Activated T-cell treated with anti-CD3 and anti-CD28 coated beads for 4 hours (primary cell): ENCODE data around the gene FXYD3.
A peak's percentile ranks its signal among the peaks of the same experiment; 100 is the strongest.

ENCODE experiments used
- DNase-seq: peaks from one replicate; pipeline ENCODE4 v3.0.0-alpha.2; 2020

FXYD3 gene

DNA sequence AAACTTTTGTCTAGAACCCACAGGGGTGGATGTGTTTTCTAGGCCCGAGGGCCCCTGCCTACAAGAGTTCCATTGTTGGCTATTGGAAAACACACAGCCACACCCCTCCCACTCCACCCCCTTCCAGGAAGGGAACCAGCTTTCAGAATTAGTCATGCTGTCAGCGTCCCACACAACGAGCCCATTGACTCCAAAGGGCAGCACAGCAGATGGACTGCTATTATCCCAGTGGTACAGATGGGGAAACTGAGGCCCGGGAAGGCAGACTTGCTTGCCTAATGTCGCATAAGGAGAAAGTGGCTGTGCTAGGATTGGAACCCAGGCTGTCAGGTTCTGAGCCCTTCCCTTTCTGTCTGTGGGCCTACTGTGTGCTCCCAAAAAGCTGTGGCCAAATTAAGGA, 8.1 kb upstream of the FXYD3 start:
- DNase-seq, result no peak

DNA sequence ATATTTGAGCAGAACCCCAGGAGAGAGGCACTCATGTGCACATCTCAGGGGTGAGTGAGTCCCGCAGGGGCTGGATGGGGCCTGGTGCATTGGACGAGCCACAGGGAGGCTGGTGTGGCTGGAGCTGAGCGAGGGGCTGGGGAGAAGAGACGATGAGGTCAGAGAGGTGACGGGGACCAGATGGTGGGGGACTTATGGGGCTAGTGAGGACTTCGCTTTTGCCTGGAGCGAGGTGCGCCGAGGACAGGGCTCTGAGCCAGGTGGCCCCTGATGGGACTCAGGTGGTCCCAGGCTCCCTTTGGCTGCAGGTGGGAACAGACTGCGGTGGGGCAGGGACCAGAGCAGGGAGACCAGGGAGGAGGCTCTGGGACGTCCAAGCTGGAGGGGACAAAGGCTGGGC, 6.9 kb upstream of the FXYD3 start:
- DNase-seq, result no peak

DNA sequence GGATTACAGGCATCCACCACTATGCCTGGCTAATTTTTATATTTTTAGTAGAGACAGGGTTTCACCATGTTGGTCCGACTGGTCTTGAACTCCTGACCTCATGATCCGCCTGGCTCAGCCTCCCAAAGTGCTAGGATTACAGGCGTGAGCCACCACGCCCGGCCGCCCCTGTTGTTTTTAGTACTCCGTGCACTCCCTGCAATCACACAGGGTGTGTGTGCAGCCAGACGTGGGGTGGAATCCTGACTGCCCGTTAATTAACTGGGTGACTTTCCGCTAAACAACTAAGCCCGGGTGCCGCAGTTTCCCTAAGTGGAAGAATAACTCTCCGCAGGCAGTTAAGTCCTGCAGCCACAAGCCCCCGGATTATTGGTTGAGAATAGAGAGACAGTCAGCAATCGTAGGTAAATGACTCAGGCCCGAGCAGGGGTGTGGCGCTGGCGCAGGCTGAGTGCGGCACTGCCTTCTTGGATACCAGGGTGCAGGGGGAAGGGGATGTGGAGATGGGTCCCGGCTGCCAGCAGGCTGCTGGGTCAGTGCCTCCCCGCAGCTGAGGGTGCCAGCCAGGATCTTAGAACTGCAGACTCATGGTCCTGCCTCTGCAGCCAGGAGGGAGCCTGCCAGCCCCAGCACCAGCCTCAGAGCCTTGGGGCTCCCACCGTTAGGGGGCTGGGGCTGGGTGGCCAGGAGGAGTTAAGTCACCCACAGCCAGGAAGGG, 6.1 kb upstream of the FXYD3 start:
- DNase-seq, result no peak

DNA sequence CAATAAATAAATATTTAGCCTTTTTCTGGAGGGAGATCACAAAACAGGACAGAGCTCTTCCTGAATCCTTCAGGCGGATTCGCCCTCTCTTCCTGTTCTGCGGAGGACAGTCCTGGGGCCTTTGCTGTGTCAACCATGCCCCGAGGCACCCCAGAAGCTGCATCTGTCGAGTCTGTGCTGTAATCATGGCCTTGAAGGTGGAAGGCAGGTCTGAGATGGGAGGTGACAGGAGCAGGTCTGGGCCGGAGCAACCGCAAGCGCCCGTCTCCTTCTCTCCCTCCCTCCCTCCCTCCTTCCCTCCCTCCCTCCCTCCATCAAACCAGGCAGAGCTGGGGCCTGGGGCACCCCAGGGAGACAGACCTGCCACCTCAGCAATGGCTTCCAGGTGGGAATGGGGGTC, 4.6 kb upstream of the FXYD3 start:
- no peak for DNase-seq

DNA sequence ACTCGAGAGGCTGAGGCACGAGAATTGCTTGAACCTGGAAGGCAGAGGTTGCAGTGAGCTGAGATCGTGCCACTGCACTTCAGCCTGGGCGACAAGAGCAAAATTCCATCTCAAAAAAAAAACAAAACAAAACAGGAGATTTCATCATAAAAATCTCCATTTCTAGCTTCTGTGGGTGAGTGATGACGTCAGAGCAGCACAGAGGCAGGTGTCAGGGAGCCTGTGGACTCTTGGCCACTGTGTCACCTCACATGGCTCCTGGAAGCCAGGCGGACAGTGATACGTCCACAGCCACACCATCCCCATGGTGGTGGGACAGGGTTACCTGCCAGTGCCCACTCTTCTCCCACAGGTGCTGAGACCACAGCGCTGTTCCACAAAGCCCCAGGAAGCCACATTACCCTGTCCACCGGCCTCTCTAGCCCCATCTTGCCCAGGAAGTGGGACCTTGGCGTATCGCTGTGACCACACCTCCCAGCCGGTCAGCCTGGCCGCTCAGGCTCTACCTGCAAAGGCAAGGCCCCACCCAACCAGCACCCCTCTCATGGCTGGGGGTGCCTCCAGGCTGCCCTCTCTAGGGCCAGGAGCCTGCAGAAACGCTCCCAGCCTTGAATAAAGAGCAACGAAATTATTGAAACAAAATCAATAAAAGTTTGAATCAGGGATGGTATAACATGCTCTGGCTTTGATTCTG, 2.5 kb upstream of the FXYD3 start:
- DNase-seq, result no peak

DNA sequence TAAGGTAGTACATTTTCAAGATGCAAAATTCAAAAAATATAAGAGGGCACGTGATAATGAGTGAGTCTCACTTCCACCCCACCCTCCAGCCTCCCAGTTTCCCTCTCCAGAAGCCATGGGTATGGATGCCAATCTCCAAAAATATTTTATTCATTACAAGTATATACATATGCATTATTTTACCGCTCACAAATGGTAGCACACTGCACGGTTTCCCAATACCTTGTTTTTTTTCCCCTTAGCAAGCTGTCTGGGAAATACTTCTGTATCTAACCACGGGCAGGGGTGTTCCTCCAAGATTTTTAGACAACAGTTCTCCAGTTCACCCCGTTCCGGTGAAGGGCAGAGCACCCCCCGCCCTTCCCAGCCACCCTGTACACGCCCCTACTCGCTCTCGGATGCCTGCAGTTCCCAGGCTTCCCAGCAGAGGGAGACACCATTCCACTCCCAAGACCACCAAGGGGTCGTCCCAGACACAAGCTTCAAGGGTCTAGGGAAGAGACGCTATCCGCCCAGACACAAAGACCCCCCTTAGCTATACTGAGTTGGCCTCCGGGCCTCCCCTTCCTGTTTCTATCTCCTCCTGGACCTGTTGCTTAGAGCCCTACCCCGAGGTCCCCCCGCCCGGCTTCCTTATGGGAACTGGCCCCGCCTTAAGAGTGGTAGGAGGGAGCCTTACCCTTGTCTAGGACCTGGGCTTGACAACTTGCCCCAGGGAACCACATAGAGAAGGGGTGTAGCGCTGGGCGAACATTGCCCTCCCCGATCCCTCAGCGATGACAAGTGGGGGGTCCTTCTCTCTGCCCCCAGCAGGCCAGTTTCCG, 1.1 kb upstream of the FXYD3 start:
- DNase-seq, result peak; percentile 58

DNA sequence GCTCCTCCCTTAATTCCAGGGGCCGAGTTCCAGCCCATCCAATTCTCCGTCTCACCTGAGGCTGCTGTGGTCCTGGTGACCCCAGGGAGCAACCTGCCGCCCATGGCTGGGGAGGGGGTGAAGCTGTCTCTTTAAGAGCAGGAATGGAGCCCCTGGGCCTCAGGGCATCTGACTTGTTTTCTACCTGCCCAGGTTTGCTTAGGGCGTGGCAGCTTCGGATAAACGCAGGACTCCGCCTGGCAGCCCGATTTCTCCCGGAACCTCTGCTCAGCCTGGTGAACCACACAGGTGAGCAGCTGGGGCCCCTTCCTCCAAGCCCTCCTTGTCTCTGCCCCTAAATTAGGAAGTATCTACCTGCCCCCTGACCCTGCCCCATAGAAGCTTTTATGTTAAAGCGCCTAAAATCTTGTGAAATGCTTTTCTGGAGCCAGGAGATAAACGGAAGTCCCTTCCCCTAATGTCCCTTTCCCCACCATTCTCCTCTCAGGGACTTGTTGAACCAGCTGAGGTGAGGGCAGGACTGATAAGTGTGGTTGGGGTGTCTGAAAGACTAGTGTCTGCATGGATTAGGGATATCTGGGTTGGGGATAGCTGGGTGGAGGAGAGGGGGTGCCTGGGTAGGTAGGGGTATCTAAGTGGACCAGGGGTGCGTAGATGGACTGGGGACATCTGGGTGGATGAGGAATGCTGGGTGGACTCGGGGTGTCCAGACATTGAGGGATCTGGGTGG, 614 bp downstream of the FXYD3 start:
- DNase-seq, result no peak

DNA sequence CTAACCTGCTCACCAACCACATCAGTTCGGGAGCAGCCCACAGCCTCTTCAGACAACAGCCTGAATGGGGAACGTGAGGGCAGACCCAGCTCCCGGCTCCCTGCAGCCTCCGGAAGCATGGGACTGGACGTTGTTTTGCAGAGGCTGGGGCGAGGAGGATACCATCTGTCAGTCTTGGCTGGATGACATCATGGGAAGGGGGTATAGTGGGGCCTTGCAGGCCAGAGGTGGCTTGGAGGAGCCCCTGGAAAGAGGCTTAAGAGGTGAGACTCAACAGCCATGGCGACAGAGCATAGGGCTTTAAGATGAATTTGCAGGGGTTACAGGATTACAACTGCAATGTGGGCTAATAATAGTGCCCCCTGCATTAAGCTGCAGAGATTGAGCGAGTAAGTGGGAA, 1.5 kb downstream of the FXYD3 start:
- no peak for DNase-seq

DNA sequence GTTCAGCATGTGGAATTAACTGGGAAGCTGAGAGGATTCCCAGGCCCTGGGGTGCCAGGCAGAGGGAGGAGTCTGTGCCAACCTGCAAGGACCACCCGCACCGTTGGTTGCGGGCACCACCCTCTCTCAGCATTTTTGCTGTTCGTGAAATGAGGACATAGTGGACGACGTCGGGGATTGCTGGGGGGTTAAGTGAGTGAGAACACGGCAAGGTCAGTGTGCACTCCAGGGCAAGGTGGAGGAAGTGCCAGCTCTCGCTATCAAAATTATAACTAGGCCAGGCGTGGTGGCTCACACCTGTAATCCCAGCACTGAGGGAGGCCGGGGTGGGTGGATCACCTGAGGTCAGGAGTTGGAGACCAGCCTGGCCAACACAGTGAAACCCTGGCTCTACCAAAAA, 2.2 kb downstream of the FXYD3 start:
- no peak for DNase-seq

DNA sequence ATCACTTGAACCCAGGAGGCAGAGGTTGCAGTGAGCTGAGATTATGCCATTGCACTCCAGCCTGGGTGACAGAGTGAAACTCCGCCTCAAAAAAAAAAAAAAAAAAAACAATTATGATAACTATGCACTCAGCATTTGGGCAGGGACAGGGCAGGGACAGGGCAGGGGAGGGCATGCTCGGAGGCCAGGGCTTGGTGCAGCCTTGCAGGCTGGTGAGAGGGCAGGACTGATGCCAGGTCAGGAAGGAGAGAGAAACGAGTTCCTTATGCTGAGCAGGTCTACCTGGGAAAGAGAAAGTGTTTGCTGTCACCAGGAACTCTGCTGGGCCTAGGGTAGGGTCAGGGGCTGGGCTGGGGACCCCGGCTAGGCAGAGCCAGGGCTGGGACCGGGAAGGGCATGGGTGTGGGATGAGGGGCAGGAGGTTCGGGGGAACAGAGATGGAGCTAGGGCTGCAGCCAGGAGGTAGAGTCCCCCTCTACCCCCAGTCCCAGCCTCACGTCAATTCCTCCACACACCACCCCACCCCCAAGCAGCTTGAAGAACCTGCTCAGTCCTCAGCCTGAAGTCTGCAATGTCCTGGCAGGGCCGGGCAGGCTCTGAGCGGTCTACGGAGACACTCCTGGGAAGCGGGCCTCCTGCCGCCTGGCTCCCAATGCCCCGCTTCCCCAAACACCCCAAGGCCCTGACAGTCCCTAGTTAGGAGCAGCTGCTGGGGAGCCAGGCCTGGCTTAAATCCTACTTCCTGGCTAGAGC, 2.8 kb downstream of the FXYD3 start:
- no peak for DNase-seq

DNA sequence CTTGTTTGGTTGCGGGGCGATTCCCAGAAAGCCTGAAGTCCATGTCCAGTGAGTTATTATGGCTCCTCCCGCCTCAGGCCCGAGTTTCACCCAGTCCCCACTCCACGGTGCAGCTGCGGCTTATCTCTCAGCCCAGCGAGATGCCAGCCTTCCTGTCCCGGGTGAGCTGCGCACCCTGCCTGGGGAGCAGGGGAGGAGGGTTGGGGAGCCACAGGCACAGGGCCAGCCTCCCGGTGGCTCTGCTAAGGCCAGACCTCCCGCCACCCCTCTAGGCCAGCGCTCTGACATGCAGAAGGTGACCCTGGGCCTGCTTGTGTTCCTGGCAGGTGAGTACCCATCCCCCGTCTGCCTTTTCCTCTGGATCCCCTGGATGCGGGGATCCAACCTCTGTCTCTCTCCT, 3.5 kb downstream of the FXYD3 start:
- no peak for DNase-seq

DNA sequence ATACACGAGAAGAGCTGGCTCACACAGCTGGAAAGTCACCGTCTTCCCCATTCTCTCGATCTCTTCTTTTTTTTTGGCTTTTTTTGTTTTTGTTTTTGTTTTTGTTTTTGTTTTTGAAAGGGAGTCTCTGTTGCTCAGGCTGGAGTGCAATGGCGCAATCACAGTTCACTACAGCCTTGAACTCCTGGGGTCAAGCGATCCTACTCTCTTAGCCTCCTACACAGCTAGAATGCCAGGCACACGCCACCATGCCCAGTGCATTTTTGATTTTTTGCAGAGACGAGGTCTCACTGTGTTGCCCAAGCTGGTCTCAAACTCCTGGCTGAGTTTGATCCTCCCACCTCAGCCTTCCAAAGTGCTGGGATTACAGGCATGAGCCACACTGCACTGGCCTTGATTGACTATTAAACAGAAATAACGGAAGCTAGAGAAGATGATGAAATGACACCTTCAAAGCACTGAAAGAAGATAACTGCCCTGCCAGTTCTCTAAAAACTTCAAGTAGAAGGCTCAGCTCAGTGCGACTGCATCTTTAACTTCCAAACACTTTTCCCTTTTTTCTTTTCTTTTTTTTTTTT, 4.0 kb downstream of the FXYD3 start:
- no peak for DNase-seq

DNA sequence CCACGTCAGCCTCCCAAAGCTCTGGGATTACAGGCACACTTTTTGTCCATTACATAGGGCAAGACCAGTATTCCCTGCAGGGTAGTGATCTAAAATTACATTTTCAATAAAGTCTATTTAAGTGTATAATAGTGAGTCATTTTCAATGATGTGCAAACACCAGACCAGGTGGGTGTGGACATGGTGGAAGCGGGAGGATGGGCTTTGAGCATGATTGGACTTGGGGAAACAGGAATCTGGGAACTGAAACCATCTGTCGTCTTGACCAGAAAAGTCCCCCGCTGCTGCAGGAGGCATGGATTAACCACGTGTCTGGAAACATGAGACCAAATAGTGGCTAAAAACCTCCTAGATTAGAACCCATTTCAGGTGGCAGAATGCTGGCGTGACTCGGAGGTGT, 4.9 kb downstream of the FXYD3 start:
- no peak for DNase-seq

DNA sequence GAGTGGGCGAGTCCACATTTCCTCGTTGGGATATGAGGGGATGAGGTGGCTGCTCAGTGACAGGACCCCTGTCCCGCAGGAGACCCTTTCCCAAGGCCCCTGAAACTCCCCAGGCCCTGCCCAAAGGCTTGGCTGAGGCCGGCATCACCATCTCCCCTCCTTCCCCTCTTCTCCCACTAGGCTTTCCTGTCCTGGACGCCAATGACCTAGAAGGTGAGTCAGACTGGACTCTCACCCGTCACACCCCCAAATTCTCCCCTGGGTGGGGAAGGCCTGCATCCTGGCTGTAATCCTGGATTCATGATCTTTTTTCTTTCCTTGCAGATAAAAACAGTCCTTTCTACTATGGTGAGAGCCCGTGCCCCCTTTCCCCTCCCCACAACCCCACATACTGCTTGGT, 5.3 kb downstream of the FXYD3 start:
- no peak for DNase-seq

DNA sequence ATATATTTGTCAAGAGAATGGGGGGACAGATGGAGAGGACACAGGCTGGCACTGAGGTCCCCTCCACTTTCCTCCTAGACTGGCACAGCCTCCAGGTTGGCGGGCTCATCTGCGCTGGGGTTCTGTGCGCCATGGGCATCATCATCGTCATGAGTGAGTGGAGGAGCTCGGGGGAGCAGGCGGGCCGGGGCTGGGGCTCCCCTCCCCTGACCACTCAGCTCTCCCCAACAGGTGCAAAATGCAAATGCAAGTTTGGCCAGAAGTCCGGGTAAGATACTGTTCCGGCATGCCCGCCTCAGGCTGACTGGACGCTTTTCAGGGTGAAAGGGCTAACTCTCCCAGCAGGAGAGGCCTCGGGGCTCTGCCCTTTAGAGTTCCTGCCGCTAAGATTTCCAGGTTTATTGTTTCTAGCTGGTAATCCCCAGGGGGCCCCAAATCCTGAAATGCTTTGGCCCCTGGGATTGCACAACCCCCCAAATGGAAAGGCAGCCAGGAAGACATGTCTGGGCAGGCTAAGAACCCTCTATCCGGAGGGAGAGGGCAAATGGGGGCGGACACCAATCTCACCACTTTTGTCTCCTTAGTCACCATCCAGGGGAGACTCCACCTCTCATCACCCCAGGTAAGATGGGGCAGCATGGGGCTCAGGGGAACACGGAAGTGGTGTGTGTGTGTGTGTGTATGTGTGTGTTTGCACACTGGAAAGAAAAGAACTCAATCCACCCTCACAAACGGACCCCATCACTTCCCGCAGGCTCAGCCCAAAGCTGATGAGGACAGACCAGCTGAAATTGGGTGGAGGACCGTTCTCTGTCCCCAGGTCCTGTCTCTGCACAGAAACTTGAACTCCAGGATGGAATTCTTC, 7.3 kb downstream of the FXYD3 start:
- DNase-seq, result no peak

DNA sequence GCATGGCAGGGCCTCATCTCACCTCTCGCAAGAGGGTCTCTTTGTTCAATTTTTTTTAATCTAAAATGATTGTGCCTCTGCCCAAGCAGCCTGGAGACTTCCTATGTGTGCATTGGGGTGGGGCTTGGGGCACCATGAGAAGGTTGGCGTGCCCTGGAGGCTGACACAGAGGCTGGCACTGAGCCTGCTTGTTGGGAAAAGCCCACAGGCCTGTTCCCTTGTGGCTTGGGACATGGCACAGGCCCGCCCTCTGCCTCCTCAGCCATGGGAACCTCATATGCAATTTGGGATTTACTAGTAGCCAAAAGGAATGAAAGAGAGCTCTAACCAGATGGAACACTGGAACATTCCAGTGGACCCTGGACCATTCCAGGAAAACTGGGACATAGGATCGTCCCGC, 8.0 kb downstream of the FXYD3 start:
- DNase-seq, result no peak

DNA sequence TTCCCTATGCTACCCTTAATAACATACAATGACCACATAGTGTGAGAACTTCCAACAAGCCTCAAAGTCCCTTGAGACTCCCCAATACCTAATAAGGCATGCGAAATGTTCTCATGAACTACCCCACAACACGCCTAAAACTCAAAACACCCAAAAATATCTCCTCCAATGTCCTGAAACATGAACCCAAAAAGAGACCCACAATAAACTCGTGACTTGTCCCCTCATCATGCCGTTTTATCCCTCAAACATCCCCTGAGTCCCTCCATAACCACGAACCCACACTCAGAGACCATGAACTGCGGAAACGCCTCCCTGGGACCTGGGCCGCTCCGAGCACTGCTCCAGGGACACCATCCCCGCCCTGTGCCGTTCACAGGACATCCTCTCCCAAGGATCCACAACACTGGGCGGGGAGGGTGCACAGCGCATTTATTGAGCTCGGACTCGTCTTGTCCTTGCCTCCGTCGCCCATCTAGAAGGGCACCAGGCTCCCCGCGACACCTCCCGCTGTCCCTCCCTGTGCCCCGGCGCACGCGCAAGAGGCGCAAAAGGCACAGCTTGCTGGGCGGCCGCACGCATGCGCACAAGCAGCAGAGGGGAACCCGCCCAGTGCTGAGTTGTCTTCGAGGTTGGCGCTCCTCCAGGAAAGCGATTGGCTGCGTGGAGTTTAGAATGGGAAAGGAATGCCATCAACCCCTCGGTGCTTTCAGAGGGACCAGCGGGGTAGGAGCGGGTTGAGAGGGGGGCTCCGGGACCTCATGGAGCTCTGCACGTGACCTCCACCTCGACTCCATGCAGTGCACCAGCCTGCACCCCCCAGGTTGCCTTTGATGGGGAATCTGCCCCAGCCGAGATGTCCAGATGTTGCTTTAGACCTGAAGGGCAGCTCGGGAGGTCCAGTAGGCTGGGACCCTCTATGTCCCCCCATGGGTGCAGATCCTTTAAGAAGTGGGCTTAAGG, 8.8 kb downstream of the FXYD3 start:
- DNase-seq, result peak; percentile 76

DNA sequence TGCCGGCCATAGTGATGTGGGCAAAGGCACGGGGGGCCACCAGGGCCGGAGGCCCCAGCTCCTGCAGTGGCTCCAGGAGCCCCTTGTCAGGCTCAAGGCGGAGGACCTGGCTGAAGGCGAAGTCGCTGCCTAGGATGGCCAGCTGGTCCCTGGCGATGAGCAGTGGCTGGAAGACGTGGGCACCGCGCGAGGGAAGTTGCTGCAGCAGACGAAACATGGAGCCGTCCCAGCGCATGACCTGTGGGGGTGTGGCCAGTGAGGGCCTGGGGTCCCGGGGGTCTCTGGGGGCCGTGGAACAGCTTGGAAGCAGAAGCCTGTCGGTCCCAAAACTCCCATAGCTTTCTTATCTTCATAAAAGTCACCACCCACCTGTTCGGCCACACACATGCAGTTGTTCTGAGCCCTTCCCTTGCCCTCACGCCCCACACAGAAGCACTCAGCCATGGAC, 9.7 kb downstream of the FXYD3 start:
- no peak for DNase-seq

DNA sequence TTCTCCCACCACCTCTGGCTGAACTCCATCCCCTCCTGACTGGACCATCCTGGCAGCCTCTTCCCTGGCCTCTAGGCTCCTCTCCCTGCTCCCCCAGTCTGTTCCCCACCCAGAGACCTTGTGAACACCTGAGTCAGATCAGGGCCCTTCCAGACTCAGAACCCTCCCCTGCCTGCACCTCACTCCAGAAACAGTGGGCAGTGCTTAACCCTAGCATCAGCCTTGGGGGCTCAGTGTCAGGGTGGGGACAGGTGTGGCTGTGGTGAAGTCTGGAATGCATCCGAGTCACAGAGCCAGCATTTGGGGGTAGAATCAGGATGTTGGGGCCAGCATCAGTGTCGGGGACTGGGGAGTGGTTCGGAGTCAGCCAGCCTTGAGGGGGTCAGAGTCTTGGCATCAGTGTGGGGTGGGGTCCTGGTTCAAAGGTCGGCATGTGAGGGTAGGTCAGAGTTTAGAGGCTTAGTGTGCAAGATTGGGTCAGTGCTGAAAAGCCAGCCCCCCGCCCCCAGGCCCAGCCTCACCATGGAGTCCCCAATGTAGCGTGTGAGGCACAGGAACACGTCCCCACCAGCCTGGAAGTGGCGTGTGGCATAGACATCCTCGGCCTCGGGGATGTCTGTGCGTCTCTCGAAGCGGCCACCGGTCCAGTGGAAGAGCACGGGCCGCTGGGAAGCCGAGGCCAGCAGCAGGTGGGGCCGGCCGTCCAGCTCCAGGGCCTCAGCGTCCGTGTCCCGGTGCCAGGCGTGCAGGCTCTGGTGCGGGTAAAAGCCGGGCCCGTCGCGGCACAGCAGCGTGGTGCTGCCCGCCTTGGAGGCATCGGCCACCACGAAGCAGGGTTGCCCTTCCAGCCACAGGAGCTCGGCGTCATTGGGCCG, 10.4 kb downstream of the FXYD3 start:
- no peak for DNase-seq
